A673 (cell line): Measurements from ENCODE around the gene SSX4B.
"Not testable (repeated sequence)": the region's sequence is repeated elsewhere in the genome, so short reads cannot be mapped to it uniquely, and the experiment has no call there.

Experiments used
- EZH2 ChIP-seq: fragments of 200-600 bp; sonication (generic); IDR thresholded peaks from 2 replicates; pipeline ENCODE4 v1.6.1; 2017; ENCODE audit warnings: borderline replicate concordance, low read depth, mild to moderate bottlenecking, mixed read lengths, antibody characterized with exemption, low read length; ENCODE audit not compliant: poor library complexity, severe bottlenecking
- TF ChIP-seq, protein P1 (sequence below): fragments of 300-800, 200-600 bp; sonication (generic); conservative IDR thresholded peaks from 2 replicates; pipeline ENCODE4 v1.5.1; 2017; ENCODE audit warnings: low read depth, mild to moderate bottlenecking, antibody characterized with exemption, low read length, moderate library complexity, mixed read lengths

DNA sequence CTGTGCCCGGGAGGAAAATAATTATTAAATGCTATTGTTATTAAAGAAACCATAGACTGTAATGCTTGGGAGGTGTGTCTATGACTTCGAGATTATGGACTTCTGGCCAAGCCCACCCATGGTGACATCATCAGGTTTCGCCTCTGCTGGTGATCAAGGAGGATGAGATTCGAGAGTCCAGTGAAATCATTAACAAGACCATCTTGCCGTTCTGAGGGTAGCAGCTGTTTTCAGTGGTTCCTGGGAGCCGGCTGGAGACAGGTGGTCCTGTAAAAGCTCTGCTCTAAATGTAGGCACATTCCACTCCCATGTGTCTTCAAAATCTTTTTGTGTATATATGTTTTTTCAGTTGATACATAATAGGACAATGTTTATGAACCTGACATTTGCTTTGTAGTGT lies 52.5 kb downstream of the SSX4B start:
- TF ChIP-seq, protein P1, sequence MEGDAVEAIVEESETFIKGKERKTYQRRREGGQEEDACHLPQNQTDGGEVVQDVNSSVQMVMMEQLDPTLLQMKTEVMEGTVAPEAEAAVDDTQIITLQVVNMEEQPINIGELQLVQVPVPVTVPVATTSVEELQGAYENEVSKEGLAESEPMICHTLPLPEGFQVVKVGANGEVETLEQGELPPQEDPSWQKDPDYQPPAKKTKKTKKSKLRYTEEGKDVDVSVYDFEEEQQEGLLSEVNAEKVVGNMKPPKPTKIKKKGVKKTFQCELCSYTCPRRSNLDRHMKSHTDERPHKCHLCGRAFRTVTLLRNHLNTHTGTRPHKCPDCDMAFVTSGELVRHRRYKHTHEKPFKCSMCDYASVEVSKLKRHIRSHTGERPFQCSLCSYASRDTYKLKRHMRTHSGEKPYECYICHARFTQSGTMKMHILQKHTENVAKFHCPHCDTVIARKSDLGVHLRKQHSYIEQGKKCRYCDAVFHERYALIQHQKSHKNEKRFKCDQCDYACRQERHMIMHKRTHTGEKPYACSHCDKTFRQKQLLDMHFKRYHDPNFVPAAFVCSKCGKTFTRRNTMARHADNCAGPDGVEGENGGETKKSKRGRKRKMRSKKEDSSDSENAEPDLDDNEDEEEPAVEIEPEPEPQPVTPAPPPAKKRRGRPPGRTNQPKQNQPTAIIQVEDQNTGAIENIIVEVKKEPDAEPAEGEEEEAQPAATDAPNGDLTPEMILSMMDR, result not testable (repeated sequence)
- not testable (repeated sequence) for TF ChIP-seq EZH2
